ENCODE data around the gene LMO1.
A peak's percentile ranks its signal among the peaks of the same experiment; 100 is the strongest.

The LMO1 gene

GRCh38 chr11:8225589-8226036, 38.1 kb downstream of the LMO1 start:
- DNase-seq: peak; percentile 52

GRCh38 chr11:8224711-8225110, 39.0 kb downstream of the LMO1 start:
- no peak for DNase-seq

DNA sequence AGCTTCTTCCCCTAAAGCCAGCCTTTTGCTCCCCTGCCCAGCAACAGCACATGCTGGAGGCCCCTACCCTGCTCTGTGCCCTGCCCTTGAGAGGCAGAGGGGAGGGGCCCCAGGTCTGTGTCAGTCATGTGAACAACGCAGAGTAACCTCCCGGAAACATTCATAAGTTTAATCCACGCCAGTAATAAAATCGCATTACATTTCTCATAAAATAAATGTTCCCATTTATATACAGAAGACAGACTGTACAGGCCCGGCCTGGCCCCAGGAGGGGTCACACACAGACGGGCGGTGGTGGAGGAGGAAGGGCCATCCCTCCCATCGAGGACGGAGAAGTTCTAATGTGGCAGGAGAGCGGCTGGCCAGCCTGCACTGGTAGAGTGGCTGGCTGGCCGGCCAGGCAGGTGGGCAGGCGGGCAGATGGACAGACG, 39.5 kb downstream of the LMO1 start:
- no peak for DNase-seq

- peak; percentile 45 for DNase-seq
Observed at GRCh38 chr11:8223513-8223900, 40.2 kb downstream of the LMO1 start.

- no peak for DNase-seq
Observed at GRCh38 chr11:8222820-8223512, 40.7 kb downstream of the LMO1 start.

GRCh38 chr11:8221917-8222495, 41.7 kb downstream of the LMO1 start:
- DNase-seq: peak; percentile 60

- no peak for DNase-seq
Observed at GRCh38 chr11:8221046-8221723, 42.5 kb downstream of the LMO1 start.

DNA sequence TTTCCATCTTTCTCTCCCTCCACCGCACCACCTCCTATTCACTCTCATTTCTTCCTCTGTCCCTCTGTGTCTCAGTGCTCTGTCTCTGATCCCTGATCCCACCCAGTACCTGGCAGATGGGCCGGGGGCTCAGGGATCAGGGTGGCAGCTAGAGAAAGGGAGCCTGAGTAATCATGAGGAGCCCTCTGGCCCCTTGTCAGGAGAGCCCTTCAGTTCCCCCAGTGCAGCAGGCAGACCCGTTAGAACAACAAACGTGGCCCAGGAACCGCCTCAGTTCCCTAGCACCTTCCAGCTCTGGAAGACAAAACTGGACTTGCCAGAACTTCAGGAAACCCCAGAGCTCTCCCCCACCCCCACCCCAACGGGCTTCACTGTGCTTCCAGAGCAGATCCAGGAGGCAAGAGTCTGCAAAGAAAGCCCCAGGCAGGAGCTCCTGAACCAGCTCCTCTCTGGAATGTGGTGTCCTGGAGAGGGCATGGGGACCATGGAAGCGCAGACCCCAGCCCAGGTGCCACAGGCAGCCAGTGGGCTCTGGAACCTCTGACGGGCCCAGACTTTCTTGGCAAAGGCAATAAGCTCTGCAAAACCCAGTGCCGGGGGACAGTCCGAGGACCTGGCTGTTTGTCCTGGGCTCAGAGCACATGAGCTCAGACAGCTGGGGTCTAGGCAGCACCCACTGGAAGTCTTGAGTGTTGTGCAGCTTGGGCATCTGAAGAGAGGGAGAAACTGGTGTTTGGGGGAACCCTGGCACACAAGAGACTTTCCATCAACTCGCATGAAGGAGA, 43.2 kb downstream of the LMO1 start:
- no peak for DNase-seq

GRCh38 chr11:8219257-8220021, 44.2 kb downstream of the LMO1 start:
- DNase-seq: peak; percentile 37

DNA sequence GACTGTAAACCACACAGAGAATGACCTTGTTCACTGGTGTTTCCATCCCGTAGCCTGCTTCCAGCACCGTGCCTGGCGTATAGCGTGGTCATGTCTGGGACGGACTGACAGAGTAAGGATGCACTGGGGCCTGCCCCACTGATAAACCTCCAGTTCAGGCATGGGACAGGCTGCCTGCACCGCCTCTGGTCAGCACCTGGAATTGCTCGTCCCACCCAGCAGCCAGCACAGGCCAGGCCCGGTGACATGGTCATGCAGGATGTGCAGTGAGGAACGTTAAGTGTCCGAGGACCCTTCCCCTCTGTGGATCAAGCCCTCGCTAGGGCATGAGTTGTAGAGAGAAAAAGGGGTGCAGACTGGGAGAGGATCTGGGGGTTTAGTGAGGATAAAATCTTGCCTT, 44.8 kb downstream of the LMO1 start:
- no peak for DNase-seq

GRCh38 chr11:8218409-8218808, 45.3 kb downstream of the LMO1 start:
- no peak for DNase-seq

DNA sequence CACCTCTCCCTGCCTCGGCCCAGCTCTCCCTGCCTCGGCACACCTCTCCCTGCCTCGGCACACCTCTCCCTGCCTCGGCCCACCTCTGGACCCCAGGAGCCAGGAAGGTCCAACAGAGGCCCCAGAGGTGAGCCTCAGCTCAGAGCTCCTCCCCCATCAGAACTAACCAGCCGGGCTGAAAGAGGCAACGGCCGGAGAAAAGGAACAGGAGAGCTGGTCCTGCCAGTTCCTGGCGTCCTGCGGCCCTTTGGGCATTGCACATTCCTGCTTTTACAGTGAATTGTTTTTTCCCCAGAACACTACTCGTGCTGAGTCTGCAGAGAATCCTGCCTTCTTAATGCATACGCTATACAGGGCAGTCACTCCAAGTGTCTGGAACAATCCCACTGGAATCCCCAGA, 45.8 kb downstream of the LMO1 start:
- no peak for DNase-seq

- no peak for DNase-seq
Observed at GRCh38 chr11:8217136-8217535, 46.5 kb downstream of the LMO1 start.

DNA sequence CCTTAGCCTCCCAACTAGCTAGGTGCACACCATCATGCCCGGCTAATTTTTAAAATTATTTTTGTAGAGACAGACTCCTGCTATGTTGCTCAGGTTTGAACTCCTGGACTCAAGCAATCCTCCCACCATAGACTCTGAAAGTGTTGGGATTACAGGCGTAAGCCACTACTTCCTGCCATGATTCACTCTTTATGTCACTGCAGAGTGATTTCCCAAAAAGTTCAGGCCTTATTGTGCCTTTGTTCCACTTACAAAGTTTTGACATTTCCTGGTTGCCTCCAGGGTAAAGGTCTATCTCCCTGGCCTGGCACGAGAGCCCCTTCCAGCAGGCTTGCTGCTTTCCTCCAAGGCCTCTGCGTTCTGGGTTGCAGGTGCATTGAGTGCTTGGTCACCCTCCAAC, 50.3 kb downstream of the LMO1 start:
- DNase-seq: peak; percentile 70

DNA sequence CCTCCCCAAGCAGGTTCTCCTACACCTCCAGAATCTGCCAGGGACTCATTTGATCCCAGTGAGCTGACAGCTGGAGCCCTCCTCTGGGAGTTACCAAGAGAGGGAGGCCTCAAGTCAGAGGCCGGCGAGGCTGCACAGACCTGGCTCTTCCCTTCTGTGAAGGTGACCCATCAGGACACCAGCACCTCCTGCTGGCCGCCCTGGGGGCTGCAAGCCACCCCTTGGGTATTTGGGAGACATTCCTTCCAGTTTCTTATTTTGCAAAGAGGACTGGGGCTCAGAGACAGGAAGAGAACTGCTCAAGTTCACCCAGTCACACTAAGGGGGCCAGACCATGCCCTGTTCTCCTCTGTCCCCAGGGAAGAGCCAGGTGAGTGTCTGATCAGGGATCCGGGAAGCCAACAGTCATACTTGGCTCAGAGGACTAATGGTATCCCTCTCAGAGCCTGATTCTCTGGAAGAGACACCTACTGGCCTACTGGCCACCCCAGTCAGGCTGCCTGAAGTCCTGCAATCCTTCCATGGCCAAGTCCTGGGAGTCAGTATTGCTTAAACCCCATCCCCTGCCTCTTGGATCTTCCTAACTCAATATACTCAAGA, 54.4 kb downstream of the LMO1 start:
- DNase-seq: peak; percentile 39

DNA sequence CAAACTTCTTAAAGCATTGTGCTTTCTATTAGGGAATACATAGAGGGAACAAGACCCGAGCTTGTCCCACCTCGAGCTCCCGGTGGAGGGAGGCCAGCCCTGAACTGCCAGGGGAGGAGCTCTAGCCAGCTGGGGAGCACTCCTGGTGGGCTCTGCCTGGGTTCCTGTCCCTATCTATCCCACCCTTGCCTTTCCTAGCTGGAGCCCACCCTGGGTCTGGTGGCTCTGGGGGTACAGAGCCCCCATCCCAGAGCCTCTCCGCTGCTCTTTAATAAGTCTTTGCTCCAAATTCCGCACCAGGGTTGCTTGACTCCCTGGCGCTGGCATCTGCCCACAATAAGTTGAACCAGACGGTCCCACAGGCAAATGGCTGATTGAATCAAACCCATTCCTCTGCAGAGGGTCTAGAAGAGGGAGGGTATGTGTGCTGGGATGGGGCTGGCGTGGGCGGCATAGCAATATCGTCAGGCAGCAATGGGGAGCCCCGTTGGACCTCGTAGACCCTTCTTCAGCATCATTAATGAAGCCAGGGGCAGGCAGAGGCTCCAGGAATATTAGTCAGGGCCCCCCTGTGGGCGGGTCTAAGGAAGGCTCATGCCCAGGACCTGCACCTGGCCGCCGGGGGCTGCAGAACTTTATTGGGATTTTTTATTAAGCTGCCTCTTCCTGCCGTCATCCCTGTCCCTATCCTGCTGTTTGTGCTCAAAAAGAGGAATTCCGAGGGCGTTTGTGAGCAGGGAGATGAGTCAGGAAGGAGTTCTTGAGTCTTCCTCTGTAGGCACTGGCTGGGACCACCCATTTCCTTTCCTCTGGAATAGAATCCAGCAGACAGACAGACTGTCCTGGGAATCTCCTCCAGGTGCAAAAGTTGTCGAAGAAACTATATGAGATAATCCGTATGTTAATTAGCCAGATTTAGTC, 56.3 kb downstream of the LMO1 start:
- DNase-seq: no peak

DNA sequence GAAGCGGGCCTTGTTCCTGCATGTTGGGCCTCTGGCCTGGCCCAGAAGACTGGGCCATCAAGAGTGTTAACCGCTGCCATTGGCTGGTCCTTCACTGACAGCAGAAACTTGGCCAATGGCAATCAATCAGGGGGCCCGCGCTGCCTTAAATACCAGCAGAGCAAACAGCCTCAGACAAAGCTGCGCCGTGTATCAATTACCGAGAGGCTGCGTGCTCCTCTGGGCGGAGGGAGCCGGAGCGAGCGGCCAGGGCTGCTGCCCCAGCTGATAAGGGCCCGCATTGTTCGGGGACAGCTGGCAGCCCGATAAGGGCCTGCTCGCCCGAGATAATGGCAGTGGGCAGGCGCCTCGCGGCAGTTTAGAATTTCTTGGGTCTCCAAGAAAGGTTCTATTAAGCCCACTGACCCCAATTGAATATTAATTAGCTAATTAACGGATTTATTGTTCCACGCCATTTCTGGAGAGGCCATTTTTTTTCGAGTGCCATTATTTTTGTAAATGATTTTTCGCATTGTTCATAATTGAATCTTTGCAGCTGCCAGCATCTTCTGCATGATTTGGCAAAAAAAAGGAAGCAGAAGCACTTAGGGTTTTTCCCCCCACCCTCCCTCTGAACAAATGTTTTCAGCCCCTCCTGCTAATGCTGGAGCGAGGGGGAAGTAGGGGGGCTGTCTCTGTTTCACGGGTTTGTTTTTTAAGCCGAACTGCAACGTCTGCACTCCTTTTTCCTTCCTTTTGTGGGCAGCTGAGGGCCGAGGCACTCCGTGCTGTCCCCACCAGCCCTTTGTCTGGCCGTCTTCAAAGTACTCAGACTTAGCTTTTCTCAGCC, 57.2 kb downstream of the LMO1 start:
- peak; percentile 53 for DNase-seq

DNA sequence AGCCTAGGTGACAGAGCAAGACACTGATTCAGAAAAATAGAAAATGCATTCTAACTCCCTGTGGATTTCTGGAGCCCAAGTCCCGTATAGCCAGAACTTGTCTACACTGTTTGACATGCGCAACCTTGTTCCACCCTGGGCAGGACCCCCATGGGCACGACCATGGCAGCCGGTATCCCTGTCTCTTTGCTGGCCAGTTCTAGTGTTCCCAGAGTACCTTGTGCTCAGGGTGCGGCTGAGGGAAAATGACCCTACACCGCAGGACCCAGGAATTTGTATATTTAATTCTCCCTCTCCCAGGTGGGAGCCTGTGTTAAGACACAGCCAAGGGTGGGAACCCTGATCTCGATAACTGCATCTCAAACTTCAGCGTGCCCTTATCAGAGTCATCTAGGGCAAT, 58.1 kb downstream of the LMO1 start:
- no peak for DNase-seq

DNA sequence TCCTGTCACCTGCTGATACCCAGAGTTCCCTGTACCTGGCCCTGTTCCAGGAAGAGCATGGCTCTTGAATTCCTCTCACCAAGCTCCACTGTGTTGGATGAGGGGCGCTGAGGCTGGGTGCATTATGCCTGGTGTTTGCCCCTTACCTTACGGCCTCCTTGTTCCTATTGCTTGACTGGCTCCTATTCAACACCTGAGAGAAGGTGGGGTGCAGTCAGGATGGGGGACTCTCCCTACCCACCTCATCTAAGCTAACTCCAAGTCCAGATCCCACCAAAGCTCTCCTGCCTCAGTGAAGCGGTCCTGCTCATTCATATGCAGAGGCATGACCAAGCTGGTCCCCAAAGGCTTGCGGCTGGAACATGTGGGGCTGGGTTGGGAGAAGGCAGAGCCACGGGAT, 59.1 kb downstream of the LMO1 start:
- no peak for DNase-seq

- DNase-seq: peak; percentile 23
Observed at GRCh38 chr11:8204025-8204424, 59.7 kb downstream of the LMO1 start.

All from inflammatory macrophage treated with lipopolysaccharide for 4 hours (primary cell).